Ureter (tissue), 1 donor: Measurements from ENCODE around the gene GRAP. TPM values are rescaled to one million over a fixed set of nuclear protein-coding genes. Genes with fewer than 3 reads are reported as not detected.
A peak's percentile ranks its signal among the peaks of the same experiment; 100 is the strongest.

ENCODE experiments used
- DNase-seq: peaks from one replicate; pipeline ENCODE4 v3.0.0-alpha.2; 2020; ENCODE audit warnings: low spot score
- total RNA-seq: library from RNA; stranded (reverse); gene quantifications from one replicate; pipeline ENCODE4 v1.2.4, GENCODE V29; 2023
- donor health status: DM: yes; HTN: yes; CAD: no.

Gene GRAP
- total RNA-seq, 1 donor from 2014 or later = 3.6 TPM

- no peak for DNase-seq
Measured at GRCh38 chr17:19018600-19018950, 28.2 kb downstream of the GRAP start.

- no peak for DNase-seq
Measured at GRCh38 chr17:19017804-19018599, 28.8 kb downstream of the GRAP start.

GRCh38 chr17:19017401-19017800 is 29.4 kb downstream of the GRAP start:
- DNase-seq = no peak

- no peak for DNase-seq
Measured at GRCh38 chr17:19016881-19017280, 29.9 kb downstream of the GRAP start.

- DNase-seq = no peak
Measured at GRCh38 chr17:19016297-19016696, 30.5 kb downstream of the GRAP start.

GRCh38 chr17:19015428-19015827 is 31.3 kb downstream of the GRAP start:
- no peak for DNase-seq

- no peak for DNase-seq
Measured at GRCh38 chr17:19014628-19015215, 32.0 kb downstream of the GRAP start.

GRCh38 chr17:19013806-19014627 is 32.7 kb downstream of the GRAP start:
- DNase-seq = no peak

- no peak for DNase-seq
Measured at GRCh38 chr17:19013226-19013625, 33.5 kb downstream of the GRAP start.

- DNase-seq = no peak
Measured at GRCh38 chr17:19012171-19013080, 34.3 kb downstream of the GRAP start.

GRCh38 chr17:19011581-19011980 is 35.2 kb downstream of the GRAP start:
- no peak for DNase-seq

GRCh38 chr17:19010729-19011505 is 35.8 kb downstream of the GRAP start:
- DNase-seq = no peak

- DNase-seq = no peak
Measured at GRCh38 chr17:19009970-19010369, 36.8 kb downstream of the GRAP start.

GRCh38 chr17:19006698-19007097 is 40.1 kb downstream of the GRAP start:
- no peak for DNase-seq

- DNase-seq = no peak
Measured at GRCh38 chr17:19005789-19006430, 40.8 kb downstream of the GRAP start.

- DNase-seq = no peak
Measured at GRCh38 chr17:19005137-19005773, 41.5 kb downstream of the GRAP start.

GRCh38 chr17:19004421-19005136 is 42.2 kb downstream of the GRAP start, which contains the start of gene FAM83G:
Gene FAM83G, minus strand, starts transcription at chr17:19004764. Its CDS starts 723 bp downstream, at chr17:19004041.
- DNase-seq = peak; percentile 85

GRCh38 chr17:19003543-19004420 is 43.0 kb downstream of the GRAP start:
- DNase-seq = no peak
